ENCODE results near the gene CMIP.
A peak's percentile ranks its signal among the peaks of the same experiment; 100 is the strongest.
"Not testable (repeated sequence)": the region's sequence is repeated elsewhere in the genome, so short reads cannot be mapped to it uniquely, and the experiment has no call there.

CMIP gene

DNA sequence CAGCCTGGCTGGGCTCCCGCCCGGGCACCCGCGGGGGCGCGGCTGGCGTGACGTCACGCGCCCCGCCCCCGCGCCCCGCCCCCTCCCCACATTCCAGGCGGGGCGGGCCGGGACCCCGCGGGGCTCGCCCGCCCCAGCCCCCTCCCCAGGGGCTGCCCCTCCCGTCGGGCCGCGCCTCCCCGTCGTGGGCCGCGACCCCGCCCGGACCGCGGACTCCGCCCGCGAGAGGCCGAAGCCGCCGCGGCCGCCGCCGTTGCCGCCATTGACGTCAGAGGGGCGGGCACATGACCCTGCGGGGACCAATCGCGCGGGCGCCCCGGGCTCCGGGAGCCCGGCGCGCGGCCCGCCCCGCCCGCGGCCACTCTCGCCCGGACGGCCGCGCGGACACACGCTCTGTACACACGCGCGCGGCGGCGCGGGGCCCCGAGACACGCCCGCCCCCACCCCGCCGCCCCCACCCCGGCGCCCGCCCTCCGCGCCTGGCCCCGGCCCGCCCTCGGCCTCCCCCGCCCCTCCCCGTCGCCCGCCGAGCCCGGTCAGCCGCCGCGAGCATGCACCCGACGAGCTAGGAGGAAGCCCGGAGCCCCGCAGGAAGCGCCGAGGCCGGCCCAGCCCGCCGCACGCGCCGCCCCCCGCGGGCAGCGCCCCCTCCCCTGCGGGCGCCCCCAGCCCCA lies at the start of gene CMIP:
CMIP (plus strand) TSS at position 361 of the 674 bp plus-strand sequence.
- DNase-seq, result peak; percentile 84

DNA sequence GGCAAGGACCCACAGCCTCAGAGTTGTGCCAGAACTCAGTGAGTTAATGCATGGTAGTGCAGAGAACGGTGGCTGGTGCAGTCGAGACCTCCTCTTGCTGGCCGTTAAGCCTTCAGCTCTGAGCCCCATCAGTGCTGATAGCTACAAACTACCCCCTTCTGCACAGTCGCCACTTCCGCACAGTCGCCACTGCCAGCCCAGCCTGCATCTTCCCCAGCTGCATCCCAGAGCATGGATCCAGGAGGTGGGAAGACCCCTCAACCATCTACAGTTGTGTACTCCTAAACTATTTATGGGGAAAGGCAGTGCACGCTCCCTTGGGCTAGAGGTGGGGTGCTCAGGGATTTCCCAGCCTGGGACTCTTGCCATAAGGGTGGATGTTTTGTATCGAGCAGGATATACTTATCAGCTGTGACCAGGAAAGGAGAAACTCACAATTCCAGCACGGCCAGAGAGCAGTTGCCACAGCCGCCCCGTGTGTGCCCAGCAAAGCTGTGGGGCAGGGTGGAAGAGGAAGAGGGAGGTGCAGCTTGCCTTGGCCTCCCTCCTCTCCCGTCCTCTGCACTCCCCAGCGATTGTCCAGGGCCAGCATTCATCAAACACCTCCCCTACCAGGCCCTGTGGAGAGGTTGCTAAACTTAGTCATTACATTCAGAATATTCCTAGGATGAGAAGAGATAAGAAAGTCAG lies 49.5 kb upstream of the CMIP start:
- DNase-seq, result no peak

DNA sequence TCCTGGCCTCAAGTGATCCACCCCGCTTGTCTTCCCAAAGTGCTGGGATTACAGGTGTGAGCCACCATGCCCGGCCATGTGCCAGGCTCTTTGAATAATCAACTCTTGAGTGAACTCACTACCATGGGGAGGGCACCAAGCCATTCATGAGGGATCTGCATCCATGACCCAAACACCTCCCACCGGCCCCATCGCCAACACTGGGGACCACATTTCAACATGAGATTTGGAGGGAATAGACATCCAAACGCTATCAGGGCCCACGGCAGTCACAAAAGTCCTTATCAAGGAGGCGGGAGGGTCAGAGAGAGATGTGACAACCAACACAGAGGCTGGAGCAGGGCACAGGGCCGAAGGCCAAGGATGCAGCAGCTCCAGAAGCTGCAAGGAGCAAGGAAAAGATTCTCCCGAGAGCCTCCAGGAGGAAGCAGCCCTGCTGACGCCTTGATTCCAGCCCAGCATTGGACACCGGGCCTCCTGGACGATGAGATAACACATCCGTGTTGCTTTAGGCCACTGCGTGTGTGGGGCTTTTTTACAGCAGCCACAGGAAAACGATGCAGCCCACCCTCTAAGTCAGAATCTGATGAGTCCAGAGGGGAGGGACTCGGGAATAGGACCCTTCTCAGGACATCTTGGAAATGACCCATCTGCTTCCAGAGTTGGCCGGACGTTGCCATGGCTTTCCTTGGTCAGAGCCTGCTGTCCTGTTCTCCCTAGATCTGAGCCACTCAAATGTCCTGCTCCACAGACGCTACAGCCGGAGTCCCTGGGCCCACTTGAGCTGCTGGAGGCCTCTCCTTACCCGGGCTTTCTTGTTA lies 47.3 kb upstream of the CMIP start:
- no peak for DNase-seq

DNA sequence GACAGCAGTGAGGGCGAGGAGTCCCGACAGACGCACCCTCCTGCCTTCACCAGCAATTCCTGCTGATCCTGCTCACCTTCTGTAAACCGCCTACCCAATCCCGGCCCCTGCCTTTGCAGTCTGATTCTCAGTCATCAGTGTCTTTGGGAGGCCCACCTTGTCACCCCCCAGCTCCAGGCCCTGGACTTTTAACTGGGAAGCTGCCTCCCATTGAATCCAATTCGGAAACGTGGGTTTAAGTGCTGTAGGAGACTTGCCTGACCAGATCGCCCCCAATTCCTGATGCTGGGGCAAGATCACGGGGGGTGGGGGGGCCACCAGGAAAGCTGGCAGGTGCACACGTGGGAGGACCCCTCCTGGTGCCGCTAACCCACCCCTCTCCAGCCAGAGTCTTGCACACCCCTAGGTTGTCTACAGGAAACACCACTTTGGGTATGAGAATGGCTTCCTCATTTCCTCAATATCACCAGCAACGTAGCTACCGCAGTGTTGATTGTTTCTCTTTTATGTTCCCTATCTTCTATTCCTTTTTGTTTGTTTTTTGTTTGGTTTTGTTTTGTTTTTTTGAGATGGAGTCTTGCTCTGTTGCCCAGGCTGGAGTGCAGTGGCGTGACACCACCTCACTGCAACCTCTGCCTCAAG lies 46.6 kb upstream of the CMIP start:
- no peak for DNase-seq

DNA sequence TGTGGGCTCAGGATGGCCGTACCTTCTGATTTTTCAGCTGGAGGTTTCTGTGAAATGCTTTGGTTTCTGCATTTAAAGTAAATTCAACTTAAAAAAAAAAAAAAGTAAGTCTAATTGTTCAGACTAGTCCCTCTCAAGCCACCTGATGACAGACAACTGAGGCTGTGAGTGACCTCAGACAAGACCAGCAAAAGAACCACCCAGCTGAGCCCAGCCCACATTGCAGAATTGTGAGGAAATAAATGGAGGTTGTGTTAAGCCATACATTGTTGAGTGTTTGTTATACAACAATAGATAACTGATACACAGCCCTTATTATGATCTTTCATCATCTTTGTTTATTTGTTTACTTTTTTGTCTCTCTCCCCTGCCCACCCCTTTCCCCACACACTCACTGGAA lies 44.7 kb upstream of the CMIP start:
- no peak for DNase-seq

DNA sequence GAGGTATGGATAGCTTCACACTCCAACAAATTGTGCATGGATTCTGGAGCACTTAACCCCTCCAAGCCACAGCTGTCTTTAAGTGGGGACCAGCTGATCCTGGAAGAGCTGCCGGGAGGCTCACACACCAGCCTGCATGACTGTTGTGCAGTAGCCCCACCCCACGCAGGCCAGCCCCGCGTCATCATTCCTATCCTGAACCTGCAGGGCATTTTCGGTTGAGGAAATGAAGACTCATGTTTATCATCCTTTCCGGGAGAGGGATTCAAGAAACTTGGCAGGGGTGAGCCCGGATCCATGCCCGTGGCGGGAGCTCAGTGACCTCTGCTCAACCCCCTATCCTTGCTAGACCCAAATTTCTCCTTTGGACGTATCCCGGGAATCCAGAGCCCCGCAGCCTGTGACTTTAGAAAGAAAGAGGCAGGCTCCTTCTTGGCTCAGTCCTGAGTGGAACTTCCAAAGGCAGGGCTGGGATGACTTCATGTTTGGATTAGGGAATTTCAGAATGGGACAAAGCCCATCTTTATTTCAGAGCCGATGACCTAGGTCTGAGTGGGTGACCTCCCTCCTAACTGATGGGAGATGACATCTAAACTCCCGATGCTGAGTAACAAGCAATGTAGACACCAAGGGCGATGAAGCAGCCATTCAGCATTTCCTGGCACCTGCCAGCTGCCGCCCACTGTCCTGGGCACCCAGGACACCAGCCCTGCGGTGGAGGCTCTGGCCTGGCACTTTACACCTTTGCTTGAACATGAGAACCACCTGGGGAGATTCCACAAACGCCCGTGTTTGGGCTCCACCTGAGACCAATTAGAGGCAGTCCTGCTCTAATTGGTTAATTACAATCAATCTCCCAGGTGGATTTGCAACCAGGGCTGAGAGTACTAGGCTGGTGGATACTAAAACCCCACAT lies 43.3 kb upstream of the CMIP start:
- no peak for DNase-seq

DNA sequence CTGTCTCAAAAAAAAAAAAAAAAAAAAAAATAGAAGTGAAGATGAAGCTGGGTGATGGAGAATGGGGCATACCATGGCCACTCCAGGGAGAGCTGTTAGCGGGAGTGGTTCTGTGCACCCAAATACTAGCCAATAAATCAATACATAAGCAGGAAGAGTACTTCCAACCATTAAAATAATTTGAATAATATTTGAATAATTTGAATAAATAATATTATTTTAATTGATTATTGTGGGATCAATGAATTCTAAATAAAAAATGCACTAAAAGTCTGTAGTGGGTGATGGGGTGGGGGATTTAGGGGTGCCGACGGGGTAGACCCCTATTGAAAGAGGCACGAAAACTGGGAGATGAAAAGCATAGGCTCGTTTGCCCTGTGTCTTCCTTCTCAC lies 41.4 kb upstream of the CMIP start:
- no peak for DNase-seq

DNA sequence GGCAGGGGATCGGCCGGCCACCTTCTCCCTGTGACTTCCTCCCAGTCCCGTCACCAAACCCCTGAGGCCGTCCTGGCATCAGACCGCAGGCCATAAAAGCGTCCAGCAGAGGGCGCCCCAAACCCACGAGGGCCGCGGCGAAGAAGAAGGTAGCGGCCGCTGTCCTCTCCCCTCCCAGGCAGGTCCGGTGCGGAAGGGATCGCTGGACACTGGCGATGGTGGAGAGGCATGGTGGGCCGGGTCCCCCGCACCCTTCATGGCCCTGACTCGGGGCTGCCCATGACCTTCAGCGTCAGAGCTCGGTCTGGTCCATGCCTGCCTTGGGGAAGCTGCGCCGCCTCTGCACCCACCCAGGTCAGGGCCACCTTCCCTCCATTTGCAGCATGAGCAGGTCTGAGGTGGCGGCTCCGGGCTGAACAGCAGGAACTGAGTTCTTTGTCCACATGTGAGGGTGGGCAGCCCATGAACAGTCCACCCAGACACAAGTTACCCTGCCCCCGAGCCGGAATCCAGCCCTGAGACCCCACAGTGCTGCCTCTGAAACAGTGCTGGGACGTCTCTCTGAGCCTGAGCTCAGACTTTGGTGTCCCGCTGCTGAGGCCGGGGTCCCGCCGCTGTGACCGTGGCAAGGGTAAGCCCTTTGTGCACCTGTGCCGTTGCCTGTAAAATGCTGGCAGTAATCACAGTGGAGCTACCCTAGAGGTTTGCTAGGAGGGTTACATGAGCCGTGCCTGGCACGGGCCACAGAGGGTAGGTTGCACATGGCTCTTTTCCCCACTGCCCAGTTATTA lies 40.8 kb upstream of the CMIP start:
- DNase-seq, result peak; percentile 80

DNA sequence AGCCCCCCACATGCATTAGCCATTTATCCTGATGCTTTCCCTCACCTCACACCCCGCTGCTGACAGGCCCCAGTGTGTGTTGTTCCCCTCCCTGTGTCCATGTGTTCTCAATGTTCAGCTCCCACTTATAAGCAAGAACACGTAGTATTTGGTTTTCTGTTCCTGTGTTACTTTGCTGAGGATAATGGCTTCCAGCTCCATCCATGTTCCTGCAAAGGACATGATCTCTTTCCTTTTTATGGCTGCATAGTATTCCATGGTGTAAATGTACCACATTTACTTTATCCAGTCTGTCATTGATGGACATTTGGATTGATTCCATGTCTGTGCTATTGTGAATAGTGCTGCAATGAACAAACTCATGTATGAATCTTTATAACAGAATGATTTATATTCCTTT lies 39.6 kb upstream of the CMIP start:
- not testable (repeated sequence) for DNase-seq

DNA sequence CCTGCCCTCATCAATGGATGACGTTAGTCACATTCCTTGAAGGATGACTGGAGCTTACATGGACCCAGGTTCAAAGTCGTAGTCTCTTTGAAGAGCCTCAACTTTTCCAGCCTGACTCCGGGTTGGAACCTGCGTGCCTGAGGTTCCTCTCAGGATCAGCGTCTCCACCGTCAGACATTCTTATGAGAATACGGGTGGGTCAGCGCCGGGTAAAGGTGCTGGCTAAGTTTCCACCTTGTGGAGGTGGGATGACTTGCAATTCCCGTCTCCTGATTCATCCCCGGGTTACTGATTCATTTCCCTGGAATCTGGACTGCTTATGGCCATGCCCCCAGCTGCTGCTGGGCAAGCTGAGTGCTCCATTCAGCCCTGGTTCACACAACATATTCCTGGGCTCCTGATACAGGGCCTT lies 38.9 kb upstream of the CMIP start:
- DNase-seq, result no peak

DNA sequence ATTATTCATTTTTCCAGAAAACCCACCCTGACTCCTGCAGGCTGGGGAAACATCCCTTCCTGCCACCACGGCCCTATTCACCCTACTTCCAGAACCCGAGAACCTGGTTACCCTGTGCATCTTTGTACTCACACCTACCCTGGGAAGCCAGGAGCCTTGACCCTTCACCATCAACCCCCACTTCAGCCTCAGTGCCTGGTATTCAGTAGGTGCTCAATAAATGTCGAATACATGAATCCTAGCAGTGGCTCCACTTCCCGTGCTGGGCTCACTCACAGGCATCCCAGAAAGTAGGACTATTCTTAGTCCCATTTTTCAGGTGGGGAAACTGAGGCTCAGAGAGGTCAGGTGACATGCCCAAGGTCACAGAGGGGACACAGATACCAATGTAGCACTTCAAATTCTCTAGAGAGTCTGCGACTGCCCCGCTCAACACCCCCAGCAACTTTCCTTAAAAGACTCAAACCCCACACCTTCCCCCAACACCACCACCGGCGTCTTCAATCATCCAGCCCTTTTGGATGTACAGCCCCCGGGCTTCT lies 36.1 kb upstream of the CMIP start:
- DNase-seq, result no peak

DNA sequence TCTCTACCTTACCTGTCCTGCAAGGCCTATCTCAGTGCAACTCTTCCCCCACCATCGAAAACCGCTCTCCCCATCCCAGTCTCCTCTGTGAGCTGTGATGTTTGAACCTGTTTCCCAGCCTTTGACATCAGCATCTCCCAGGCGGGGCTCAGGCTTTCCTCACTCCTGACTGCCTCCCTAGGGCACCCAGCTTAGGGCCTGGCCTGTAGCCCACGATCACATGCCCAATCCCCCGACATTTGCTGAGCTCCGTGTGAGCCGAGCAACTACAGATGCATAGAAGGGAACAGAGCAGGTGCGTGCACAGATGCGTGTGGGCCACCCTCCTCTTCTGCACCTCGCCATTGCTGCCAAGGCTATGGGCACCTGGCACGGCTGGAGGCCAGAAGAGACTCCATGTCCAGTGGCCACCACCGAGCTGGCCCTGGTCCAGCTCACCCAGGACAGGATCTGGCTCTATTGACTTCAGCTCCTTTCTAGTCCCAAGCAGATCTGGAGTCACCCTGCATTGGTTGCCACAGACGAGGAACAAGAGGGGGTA lies 35.5 kb upstream of the CMIP start:
- DNase-seq, result no peak

DNA sequence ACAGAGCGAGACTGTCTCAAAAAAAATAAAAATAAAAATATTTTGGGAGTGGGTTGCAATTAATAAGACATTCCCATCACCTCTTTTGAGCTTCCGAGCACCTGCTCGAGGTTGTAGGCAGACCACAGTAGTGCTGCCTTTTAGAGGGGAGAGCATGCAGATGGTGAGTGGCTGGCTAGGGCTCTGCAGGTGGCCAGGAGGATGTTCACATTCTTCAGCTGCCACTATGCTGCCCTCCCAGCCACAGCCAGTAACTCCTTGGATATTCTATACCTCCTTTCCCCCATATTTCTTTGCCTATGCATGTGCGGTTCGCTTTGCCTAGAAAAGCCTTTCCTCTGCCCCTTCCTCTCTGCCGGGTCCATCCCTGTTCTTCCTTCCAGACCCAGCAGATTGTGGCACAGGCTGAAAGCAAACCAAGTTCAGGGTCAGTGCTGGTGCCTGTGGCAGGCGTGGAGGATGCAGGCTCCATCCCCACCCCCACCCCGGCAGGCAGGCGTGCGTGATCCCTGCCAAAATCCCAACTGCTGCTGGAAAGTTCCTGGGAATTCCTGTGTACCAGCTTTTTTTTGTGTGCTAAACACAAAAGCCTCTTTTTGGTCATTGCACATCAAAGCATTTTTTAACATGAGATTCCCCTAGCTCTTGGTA lies 33.8 kb upstream of the CMIP start:
- DNase-seq, result no peak

DNA sequence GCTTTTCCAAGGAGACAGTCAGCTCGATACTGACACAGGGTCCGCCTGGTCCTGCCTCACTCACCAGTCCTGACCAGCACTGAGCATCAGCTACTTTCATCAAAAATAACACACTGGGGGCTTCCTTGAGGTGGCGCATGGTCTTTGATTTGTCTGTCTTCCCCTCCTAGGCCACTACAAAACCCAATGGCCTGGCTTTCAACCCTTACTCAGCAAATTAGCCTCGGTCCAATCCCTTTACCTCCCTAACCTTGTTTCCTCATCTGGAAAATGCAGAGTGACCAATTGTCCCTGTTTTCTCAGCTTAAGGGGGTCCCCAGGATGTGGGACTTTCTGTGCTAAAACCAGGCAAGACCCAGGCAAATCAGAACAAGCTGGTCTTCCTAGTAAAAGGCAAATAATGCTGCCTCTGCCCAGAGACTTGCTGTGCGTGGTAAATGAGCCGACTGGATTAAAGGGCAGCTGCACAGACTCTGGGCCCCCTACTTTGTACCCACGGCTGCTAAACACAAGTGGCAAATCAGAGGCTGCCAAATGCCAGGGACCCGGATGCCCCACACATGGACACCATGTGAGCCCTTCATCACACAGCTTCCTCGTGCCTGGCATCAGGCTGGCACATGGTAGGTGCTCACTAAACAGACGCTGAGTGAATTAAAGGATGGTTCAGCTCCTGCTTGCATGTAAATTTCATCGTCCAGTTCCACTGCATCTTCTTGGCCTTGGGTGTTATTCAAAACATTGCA lies 31.2 kb upstream of the CMIP start:
- no peak for DNase-seq

DNA sequence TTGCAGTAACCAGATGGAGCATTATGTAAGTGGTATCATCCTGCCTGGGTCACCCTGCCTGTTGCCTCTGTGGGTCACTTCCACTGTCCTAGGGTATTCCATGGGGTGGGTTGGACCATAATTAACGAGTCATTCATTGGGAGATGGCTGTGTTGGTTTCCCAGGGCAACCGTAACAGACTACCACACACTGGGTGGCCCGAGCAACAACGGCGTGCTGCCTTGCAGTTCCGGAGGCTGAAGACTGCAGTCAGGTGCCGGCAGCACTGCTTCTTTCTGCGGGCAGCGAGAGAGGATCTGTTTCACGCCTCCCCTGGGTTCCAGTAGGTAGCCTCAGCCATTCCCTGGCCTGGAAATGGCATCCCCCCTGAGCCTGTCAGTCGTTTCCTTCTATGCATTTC lies 28.9 kb upstream of the CMIP start:
- DNase-seq, result no peak

DNA sequence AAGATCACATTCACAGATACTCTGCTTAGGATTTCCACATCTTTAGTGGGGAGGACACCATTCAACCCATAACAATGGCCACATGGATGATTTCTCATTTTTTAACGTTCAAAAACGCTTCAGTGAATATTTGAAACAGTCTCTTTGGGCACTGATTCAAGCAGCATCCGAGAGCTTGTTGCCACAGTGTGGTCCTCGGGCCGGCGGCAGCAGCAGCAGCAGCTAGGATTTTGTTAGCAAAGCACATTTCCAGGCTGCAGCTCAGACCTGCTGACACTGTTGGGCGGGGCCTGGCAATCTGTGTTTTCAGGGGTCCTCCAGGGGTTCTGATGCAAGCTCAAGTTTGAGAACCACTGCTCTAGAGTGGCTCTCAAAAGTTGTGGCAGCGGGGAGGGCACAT lies 27.9 kb upstream of the CMIP start:
- no peak for DNase-seq

DNA sequence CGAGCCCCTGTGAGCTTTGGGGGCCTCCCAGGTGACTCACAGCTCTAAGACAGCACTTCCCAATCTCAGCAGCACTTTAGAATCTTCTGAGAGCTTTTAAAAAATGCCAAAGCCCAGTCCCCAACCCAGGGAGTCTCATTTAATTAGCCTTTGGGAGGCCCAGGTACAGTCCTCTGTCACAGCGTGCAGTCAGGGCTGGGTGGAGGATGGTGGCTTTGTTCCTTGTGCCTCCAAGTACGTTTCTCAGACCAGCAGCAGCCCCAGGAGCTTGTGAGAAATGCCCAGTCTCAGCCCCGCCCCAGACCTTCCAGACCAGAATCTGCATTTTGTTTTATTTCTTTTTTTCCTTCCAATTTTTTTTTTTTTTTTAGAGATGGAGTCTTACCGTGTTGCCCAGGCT lies 27.4 kb upstream of the CMIP start:
- no peak for DNase-seq

DNA sequence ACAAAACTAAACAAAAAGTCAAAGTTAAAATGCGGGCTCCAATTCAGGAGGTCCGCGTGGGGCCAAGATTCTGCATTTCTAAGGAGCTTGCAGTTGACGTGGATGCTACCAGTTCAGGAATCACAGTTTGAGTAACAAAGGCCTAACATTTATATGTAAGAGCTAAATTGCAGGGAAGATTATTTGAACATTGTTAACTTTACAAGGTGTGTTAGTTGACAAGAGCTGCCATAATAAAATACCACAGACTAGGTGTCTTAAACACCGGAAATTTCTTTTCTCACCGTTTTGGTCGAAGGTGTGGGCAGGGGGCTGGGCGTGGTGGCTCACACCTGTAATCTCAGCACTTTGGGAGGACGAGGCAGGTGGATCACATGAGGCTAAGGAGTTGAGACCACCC lies 24.8 kb upstream of the CMIP start:
- no peak for DNase-seq

DNA sequence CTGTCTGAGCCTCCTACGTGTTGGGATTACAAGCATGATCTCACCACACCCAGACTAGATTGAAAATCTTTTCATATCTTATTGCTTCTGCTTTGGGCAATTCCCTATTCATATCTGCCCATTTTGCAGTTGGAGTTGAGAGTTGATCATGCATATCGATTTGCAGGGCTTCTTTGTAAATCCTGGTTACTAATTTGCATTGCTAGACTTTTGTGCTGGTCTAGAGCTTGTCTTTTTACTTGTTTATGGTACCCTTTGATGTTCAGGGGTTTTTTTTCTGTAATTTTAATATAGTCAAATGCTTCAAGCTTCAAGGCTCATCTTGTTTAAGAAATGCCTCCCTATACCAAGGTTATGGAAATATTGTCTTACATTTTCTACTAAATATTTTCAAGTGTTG lies 23.5 kb upstream of the CMIP start:
- no peak for DNase-seq

DNA sequence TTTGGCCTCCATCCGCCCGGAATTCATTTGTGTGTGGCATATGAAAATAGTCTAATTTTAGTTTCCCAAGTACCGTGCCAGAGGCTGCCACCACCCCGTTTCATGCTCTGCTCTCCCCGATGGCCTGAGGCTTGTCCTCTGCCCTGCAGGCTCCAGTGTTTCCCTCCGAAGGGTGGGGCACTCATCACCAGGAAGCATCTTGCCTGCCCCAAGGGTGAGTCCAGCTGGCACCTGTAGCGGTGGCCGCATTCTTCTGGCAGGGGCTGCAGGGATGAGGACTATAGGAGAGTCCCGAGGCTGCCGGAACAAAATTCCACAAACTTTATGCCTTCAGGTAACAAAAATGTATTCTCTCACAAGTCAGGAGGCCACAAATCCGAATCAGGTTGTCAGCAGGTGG lies 23.1 kb upstream of the CMIP start:
- no peak for DNase-seq
